SW480 (cell line): ENCODE measurements around the gene FAM107B.
"Not testable (repeated sequence)": the region's sequence is repeated elsewhere in the genome, so short reads cannot be mapped to it uniquely, and the experiment has no call there.

Experiments
- DNase-seq: peaks from one replicate; pipeline ENCODE4 v3.0.0-alpha.2; 2016; ENCODE audit warnings: low spot score

The FAM107B gene

DNA sequence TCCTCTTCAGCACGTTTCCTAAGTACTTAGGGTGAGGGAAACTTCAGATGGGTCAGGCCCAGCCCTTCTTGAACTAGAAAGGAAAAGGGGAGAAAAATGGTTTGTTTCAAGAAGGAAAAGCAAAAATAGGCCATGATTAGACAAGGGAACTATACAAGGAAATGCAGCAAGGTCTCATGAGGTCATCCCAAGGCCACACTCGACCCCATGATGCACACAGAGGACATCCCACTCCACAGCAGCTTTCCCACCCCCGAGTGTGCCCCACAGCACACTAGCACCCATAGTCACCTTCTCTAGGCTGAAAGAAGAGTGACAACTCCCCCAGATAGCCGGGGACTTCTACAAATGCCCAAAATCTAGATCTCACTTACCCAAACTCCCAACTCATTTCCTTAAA lies 173.4 kb downstream of the FAM107B start:
- DNase-seq: no peak

GRCh38 chr10:14600065-14600464 lies 174.6 kb downstream of the FAM107B start:
- DNase-seq: no peak

GRCh38 chr10:14598809-14599764 lies 175.6 kb downstream of the FAM107B start:
- no peak for DNase-seq

DNA sequence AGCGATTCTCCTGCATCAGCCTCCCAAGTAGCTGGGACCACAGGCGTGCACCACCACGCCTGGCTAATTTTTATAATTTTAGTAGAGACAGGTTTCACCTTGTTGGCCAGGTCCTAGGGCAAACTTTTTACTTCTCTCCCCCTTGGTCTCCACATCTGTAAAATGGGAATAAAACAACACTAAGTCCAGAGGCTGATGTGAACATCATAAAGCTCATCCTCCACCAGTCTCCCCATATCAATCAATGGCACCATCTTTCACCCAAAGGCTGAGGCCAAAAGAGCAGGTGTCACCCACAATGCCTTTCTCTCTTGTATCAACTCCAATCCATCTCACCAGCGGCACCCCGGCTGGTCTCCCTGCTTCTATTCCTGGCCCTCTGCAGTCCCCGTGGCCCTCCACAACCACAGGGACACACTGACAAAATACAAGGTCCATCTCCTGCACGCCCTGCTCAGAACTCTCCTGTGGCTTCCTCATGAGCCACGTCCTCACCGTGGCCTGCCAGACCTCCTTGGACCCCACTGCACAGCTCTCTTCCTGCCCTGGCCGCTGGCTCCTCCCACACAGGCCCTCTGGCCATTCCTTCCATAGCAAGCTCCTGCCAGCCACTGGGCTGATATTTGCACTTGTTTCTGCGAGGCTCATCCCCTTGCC lies 179.0 kb downstream of the FAM107B start:
- DNase-seq: no peak

- no peak for DNase-seq
These were observed 179.7 kb downstream of the FAM107B start for GRCh38 chr10:14594878-14595525.

DNA sequence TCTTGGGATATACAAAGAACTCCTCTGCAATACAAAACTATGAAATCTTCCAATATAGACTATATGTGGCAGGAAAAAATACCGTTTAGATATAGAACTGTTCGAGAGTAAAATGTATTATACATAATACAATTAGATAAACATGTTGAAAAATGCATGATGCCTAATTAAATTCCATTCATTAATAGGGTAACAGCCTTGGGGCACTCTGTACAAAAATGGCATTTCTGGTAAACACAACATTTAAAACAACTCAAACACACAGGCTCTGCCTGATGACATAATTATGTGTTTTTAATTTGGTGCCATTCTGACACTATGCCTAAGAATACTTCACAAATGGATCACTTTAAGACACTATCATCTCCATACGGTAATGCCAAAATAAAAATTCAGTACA lies 180.9 kb downstream of the FAM107B start:
- no peak for DNase-seq

DNA sequence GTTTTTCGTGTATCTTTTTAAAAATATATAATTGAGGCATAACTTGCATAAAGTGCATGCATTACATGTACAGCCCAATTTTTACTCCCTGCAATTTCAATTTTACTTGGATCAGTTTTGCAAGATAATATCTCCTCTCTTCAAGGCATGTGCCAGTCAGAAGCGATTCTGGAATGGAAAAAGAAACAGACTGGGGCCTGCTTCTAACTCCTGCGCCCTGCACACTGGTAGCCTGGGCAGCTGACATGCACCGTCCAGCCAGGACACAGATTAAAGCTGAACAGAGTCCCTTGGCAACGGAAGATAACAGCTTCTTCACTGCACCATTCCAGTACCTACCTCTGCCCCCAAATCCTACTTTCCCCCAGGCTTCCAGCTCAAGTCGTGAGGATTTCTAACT lies 182.1 kb downstream of the FAM107B start:
- DNase-seq: no peak

GRCh38 chr10:14592026-14592425 lies 182.7 kb downstream of the FAM107B start:
- DNase-seq: no peak

DNA sequence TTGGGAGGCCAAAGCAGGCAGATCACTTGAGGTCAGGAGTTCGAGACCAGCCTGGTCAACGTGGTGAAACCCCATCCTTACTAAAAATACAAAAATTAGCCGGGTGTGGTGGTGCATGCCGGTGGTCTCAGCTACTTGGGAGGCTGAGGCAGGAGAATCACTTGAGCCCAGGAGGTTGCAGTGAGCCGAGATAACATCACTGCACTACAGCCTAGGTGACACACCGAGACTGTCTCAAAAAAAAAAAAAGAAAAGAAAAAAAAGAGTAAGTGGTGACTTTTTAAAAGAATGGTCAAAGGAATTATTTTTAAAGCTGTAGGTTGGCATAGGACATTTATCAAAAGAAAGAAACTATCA lies 185.8 kb downstream of the FAM107B start:
- not testable (repeated sequence) for DNase-seq

GRCh38 chr10:14588084-14588937 lies 186.4 kb downstream of the FAM107B start:
- peak; percentile 9 for DNase-seq

DNA sequence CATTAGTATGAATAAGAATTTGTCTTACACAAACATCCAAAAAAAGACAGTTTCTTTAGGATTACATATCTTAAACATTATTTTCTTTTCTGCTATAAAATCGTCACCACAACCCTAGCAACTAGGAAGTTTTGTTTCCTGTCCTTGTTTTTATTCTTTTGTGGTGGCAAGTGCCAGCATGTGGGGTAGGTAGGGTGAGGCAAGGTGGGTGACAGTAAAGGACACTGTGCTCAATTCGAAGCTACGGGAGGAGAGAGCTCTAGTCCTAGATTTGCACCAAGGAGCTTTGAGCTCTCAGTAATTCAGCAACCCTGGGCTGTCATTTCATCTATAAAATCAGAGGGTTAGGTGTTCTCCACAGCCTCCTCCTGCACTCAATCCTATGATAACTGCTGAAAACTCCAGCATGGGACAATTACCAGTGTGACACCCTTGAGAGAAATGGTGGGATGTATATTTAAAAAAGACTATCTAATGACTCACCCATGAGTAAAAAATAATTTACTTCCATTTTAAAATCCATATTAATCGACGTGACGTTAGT lies 187.1 kb downstream of the FAM107B start:
- no peak for DNase-seq

GRCh38 chr10:14586901-14587300 lies 187.8 kb downstream of the FAM107B start:
- no peak for DNase-seq

DNA sequence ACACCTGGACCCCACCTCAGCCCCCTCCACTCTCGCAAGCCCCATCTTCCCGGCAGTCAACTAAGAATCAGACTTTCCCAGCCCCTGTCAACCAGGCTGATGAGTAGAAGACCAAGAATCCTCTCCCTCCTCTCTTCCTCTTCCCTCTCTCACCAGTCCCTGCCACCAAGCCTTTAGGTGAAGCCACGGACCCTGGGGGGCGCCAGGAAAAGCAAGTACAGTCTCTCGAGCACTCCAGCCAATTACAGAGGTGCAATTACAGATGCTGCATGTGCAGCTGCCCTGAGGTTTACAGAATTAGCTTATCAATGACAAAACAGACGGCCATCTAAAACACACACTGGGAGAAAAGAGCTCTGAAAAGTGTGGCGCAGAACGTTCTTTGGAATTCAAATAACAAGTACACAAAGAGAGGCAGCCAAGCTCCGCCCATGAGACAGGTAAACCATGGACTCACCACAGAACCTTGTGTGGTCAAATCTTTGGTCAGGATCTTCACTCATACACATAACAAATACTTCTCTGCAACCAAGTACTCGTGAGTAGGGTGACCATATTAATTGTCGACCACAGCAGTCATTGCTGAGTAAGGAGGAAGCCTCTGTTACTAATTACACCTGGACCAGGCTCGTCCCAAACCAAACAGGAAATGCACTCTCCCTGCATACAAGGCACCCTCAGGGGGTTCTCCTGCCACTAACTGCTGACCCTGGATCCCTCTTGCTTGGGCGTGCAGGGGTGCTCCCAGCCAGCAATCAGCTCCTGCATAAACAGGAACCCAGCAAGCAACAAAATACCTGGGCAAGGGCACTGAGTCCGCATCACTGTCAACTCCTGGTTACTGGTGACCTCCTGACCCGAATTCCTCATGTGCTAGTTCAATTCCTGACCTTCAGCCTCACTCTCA lies 189.2 kb downstream of the FAM107B start:
- peak; percentile 48 for DNase-seq

DNA sequence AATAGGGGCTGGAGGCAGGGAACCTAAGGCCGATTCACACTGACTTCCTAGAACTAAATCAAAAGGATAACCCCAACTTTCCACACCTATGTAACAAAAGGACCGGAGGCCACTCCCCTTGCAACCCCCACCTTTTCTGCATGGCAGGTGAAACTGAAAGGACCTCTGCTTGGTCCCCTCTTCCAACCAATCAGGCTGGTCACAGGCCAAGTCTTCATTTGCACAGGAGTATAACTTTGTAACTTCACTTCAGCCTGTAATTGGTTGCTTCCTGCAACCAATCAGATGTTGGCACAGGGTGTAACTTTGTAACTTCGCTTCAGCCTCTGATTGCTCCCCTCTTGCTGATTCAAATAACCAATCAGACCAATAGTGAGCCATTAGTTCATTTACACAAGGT lies 190.0 kb downstream of the FAM107B start:
- DNase-seq: no peak

GRCh38 chr10:14583967-14584366 lies 190.7 kb downstream of the FAM107B start:
- no peak for DNase-seq

DNA sequence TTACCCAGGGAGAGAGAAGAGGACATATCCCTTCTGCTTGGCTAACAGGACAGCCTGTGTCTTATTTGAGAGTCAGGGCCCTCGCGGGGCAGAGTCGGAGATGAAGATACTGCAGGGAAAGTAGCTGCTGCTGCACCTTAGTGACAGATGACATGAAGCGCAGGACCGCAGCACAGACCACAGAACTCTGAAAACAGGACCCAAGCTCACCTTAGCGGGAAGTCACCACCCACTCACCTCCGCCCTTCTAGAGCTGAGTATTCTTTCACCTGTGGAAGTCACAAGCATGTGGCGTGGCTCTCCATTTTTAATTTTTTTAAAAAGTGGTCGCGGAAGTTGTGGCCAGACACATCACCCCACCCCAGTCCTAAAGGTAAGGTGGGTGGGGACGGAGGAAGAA lies 191.4 kb downstream of the FAM107B start:
- DNase-seq: no peak

GRCh38 chr10:14581553-14582321 lies 193.0 kb downstream of the FAM107B start:
- DNase-seq: no peak

- no peak for DNase-seq
These were observed 193.9 kb downstream of the FAM107B start for GRCh38 chr10:14580671-14581332.

DNA sequence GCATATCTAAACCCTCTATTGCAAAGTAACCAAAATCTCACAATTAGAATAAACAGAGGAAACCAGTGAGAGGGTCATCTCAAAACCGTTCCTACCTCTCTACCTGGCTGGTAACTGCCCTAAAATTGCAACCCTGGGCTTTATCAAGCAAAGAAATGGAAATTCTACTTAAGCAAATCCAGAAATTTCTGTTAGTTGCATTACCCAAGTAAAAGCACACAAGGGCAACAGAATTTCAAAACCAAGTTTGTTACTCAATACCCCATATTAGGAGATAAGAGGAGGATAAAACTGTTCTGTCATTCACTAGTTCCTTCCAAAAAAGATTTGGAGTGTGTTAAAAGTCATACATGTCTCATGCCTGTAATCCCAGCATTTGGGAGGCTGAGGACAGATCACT lies 195.3 kb downstream of the FAM107B start:
- DNase-seq: no peak
